Hepatocyte (in vitro differentiated cells): ENCODE results near the gene CALML5. TPM values are rescaled to one million over a fixed set of nuclear protein-coding genes. Genes with fewer than 3 reads are reported as not detected.

Experiments used
- DNase-seq: peaks from one replicate; pipeline ENCODE4 v3.0.0-alpha.2; 2016; ENCODE audit warnings: low spot score
- H2AFZ ChIP-seq: fragments of 200-600 bp; sonication (generic); 2 replicates; pipeline ENCODE4 v1.6.0; 2016; ENCODE audit warnings: antibody characterized with exemption, mild to moderate bottlenecking
- H3K27ac ChIP-seq: fragments of 200-600 bp; sonication (generic); 2 replicates; pipeline ENCODE4 v1.5.1; 2016; ENCODE audit warnings: mild to moderate bottlenecking
- H3K27me3 ChIP-seq: fragments of 200-600 bp; sonication (generic); 2 replicates; pipeline ENCODE4 v1.6.1; 2016
- H3K36me3 ChIP-seq: fragments of 200-600 bp; sonication (generic); replicated peaks from 2 replicates; pipeline ENCODE4 v1.5.1; 2016; ENCODE audit warnings: low read depth; ENCODE audit not compliant: insufficient read depth
- H3K4me1 ChIP-seq: fragments of 200-600 bp; sonication (generic); 2 replicates; pipeline ENCODE4 v1.5.1; 2016; ENCODE audit warnings: mild to moderate bottlenecking, moderate library complexity; ENCODE audit not compliant: insufficient read depth
- H3K4me2 ChIP-seq: fragments of 200-600 bp; sonication (generic); 2 replicates; pipeline ENCODE4 v1.6.0; 2016
- H3K4me3 ChIP-seq: fragments of 200-600 bp; sonication (generic); 2 replicates; pipeline ENCODE4 v1.5.1; 2016; ENCODE audit warnings: mild to moderate bottlenecking
- H3K79me2 ChIP-seq: fragments of 200-600 bp; sonication (generic); 2 replicates; pipeline ENCODE4 v1.6.0; 2017; ENCODE audit warnings: mild to moderate bottlenecking
- H3K9me2 ChIP-seq: fragments of 200-600 bp; sonication (generic); replicated peaks from 2 replicates; pipeline ENCODE4 v1.6.0; 2017; ENCODE audit warnings: mild to moderate bottlenecking; ENCODE audit not compliant: insufficient read depth
- H3K9me3 ChIP-seq: fragments of 200-600 bp; sonication (generic); 2 replicates; pipeline ENCODE4 v1.5.1; 2016; ENCODE audit warnings: low read depth, mild to moderate bottlenecking
- H4K20me1 ChIP-seq: fragments of 200-600 bp; sonication (generic); 2 replicates; pipeline ENCODE4 v1.6.0; 2016; ENCODE audit warnings: mild to moderate bottlenecking; ENCODE audit not compliant: insufficient read depth, poor library complexity, severe bottlenecking
- EZH2 ChIP-seq: fragments of 200-600 bp; sonication (generic); IDR thresholded peaks from 2 replicates; pipeline ENCODE4 v1.6.1; 2016; ENCODE audit warnings: antibody characterized with exemption, mild to moderate bottlenecking, borderline replicate concordance
- EZH2phosphoT487 ChIP-seq: fragments of 200-600 bp; sonication (generic); IDR thresholded peaks from one replicate; pipeline ENCODE4 v1.6.1; 2018; ENCODE audit warnings: antibody characterized with exemption, mild to moderate bottlenecking, low read depth, moderate library complexity; ENCODE audit not compliant: unreplicated experiment, severe bottlenecking
- WGBS: methylation state at CpG from one replicate; pipeline ENCODE4 v1.1.6; 2016; ENCODE audit warnings: low lambda C conversion rate; ENCODE audit errors: missing lambda C conversion rate; 5-methylcytosine and 5-hydroxymethylcytosine counted together
- polyA plus RNA-seq: library from polyadenylated mRNA; unstranded; fragments of >200 nt; fragmentation: Nextera tagmentation; extraction: Ambion mirVana; gene quantifications from 2 replicates; pipeline ENCODE4 v1.2.1, GENCODE V29; 2016
- total RNA-seq: library from RNA; depleted of rRNA; stranded (reverse); fragments of >200 nt; gene quantifications from 2 replicates; pipeline ENCODE4 v1.2.3, GENCODE V29; 2014
- TF ChIP-seq, protein P1 (sequence below): fragments of 200-600 bp; sonication (generic); IDR thresholded peaks from 2 replicates; pipeline ENCODE4 v1.5.1; 2016; ENCODE audit warnings: antibody characterized with exemption, mild to moderate bottlenecking; ENCODE audit not compliant: poor library complexity

CALML5 gene
- total and polyA plus RNA-seq, 2 experiments from 2014 or later = not detected

DNA sequence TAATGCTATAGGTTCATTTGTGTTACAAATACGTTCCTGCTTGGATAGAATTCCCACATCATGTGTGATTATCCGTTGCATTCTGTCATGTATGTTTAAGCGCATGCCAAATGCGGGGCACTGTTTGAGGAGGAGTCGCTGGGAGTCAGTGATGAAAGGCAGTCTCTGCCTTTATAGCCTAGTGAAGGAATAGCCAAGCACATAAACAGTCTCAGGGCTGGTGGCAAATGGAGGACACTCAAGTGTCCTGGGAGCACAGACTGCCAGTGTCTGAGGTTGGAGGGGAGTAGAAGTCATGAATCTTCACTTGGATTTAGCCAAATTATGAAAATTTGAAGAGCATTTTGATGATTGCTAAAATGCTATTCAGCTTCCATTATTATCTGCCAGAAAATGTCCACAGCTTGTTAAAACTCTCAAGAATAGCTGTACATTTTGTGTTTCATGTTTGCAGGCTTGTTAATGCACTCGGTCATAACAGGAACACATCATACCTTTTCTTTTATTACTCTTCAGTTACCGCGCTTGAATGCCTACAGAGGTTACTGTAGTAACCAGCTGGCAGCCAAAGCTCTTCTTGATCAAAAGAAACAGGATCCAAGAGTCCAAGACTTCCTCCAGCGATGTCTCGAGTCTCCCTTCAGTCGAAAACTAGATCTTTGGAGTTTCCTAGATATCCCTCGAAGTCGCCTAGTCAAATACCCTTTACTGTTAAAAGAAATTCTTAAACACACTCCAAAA is 45.5 kb downstream of the CALML5 start:
- H3K79me2 ChIP-seq = peaks cover 51% of the 10 kb centered on the region
- H3K27me3 ChIP-seq = no peaks in the 10 kb centered on the region
- peaks cover 24% of the 10 kb centered on the region for H4K20me1 ChIP-seq
- no peak overlapping the region for H3K4me2 ChIP-seq
- no peak overlapping the region for H2AFZ ChIP-seq
- H3K9me2 ChIP-seq = no peaks in the 10 kb centered on the region
- peaks cover 8% of the 10 kb centered on the region for H3K36me3 ChIP-seq
- no peak for DNase-seq
- H3K27ac ChIP-seq = no peak overlapping the region
- no peak overlapping the region for H3K4me3 ChIP-seq
- TF ChIP-seq EZH2 = no peak
- TF ChIP-seq, protein P1, sequence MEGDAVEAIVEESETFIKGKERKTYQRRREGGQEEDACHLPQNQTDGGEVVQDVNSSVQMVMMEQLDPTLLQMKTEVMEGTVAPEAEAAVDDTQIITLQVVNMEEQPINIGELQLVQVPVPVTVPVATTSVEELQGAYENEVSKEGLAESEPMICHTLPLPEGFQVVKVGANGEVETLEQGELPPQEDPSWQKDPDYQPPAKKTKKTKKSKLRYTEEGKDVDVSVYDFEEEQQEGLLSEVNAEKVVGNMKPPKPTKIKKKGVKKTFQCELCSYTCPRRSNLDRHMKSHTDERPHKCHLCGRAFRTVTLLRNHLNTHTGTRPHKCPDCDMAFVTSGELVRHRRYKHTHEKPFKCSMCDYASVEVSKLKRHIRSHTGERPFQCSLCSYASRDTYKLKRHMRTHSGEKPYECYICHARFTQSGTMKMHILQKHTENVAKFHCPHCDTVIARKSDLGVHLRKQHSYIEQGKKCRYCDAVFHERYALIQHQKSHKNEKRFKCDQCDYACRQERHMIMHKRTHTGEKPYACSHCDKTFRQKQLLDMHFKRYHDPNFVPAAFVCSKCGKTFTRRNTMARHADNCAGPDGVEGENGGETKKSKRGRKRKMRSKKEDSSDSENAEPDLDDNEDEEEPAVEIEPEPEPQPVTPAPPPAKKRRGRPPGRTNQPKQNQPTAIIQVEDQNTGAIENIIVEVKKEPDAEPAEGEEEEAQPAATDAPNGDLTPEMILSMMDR = no peak
- no peak for TF ChIP-seq EZH2phosphoT487
- peaks cover 18% of the 10 kb centered on the region for H3K4me1 ChIP-seq
- WGBS = 89% methylated on average over 13 of the region's 13 CpGs
- no peaks in the 10 kb centered on the region for H3K9me3 ChIP-seq

DNA sequence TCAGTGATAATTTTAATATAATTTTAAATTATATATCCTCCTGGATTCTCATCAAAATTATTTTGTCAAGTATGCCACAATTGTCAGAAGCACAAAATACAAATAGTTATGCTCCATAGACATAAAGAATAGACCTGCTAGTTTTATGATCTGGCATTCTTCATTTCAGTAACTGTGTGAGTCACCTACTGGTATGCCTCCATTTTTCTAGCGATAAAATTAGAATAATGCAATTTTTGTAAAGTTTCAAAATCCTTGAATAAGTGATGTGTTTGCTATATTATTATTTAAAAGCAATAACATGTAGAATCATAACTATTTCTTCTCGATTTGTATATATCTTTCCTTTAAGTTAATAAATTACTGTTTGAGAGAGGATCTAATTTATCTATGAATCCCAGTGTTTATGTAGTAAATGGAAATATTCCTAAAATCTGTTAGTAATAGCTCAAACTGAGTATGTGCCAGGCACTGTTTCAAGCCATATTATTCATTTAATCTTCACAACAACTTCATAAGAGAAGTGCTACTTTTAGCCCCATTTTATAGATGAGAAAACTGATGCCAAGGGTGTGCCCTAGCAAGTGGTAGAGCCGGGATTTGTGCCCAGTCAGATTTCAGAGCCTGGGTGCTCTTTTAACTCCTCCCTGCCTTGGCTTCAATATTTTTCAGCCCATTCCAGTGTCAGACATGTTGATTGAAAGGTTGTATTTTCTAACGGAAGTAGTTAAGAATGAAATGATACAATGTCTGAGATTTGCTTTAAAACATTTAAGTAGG is 48.6 kb downstream of the CALML5 start:
- Histone ChIP-seq H3K9me2 (no peaks in the 10 kb centered on the region), H3K27ac (peak overlapping the region; percentile 84), H3K36me3 (peaks cover 8% of the 10 kb centered on the region), H4K20me1 (peaks cover 24% of the 10 kb centered on the region), H3K4me2 (peak overlapping the region; percentile 80), H2AFZ (no peak overlapping the region), H3K9me3 (no peaks in the 10 kb centered on the region), H3K27me3 (no peaks in the 10 kb centered on the region), H3K79me2 (peaks cover 75% of the 10 kb centered on the region), H3K4me1 (peaks cover 21% of the 10 kb centered on the region), H3K4me3 (peak overlapping the region; percentile 44)
- DNase-seq = no peak
- TF ChIP-seq EZH2phosphoT487 = no peak
- TF ChIP-seq, protein P1 = no peak
- TF ChIP-seq EZH2 = no peak
- 79% methylated on average over 4 of the region's 4 CpGs for WGBS

DNA sequence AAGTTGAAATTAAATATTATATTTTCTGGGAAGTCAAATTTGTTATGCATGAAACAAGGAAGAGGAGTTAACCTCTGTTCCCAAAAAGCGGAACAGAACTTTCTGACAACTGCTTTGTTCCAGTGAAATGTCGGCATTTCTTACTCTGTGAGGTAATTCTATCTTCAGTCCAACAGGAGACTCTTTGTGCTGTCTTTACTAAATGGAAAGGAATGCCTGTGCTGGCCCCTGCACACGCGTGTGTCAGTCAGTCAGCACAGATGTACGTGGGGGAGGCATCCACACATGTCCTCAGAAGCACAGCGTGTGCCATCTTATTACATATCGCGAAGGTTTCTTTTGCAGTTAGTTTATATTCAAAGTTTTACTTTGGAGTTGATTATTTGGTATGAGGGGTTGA is 49.5 kb downstream of the CALML5 start:
- H3K27ac ChIP-seq = peak overlapping the region; percentile 84
- WGBS = 34% methylated on average over 8 of the region's 8 CpGs

More for the DNA sequence above, 49.5 kb downstream of the CALML5 start:
- peak; percentile 71 for DNase-seq
- H4K20me1 ChIP-seq = peaks cover 24% of the 10 kb centered on the region
- no peaks in the 10 kb centered on the region for H3K9me2 ChIP-seq
- H3K79me2 ChIP-seq = peaks cover 74% of the 10 kb centered on the region
- peak overlapping the region; percentile 80 for H3K4me2 ChIP-seq
- no peaks in the 10 kb centered on the region for H3K27me3 ChIP-seq
- H3K36me3 ChIP-seq = peaks cover 4% of the 10 kb centered on the region
- TF ChIP-seq EZH2phosphoT487 = no peak
- TF ChIP-seq, protein P1 = peak; percentile 12
- H3K4me3 ChIP-seq = peak overlapping the region; percentile 44
- H3K9me3 ChIP-seq = no peaks in the 10 kb centered on the region
- H3K4me1 ChIP-seq = peaks cover 27% of the 10 kb centered on the region
- no peak overlapping the region for H2AFZ ChIP-seq
